8988T (cell line): ENCODE results near the gene SLC15A4.

Experiments used
- DNase-seq: peaks from one replicate; pipeline ENCODE4 v3.0.0; 2011

The SLC15A4 gene

GRCh38 chr12:128791395-128792322 is 32.1 kb downstream of the SLC15A4 start:
- DNase-seq, result no peak

- DNase-seq, result no peak
Measured at GRCh38 chr12:128790653-128791373, 32.9 kb downstream of the SLC15A4 start.

- no peak for DNase-seq
Measured at GRCh38 chr12:128790221-128790620, 33.5 kb downstream of the SLC15A4 start.

GRCh38 chr12:128789356-128789929 is 34.3 kb downstream of the SLC15A4 start:
- DNase-seq, result no peak

GRCh38 chr12:128787827-128788226 is 35.9 kb downstream of the SLC15A4 start:
- no peak for DNase-seq

- no peak for DNase-seq
Measured at GRCh38 chr12:128786741-128787391, 36.9 kb downstream of the SLC15A4 start.

GRCh38 chr12:128784030-128784760 is 39.6 kb downstream of the SLC15A4 start:
- DNase-seq, result no peak

GRCh38 chr12:128783129-128783574 is 40.6 kb downstream of the SLC15A4 start:
- no peak for DNase-seq

- DNase-seq, result no peak
Measured at GRCh38 chr12:128779901-128780300, 43.9 kb downstream of the SLC15A4 start.

- DNase-seq, result no peak
Measured at GRCh38 chr12:128772249-128772648, 51.5 kb downstream of the SLC15A4 start.

- no peak for DNase-seq
Measured at GRCh38 chr12:128771681-128772080, 52.1 kb downstream of the SLC15A4 start.

- no peak for DNase-seq
Measured at GRCh38 chr12:128767518-128767917, 56.2 kb downstream of the SLC15A4 start.

- no peak for DNase-seq
Measured at GRCh38 chr12:128766738-128767501, 56.8 kb downstream of the SLC15A4 start.

- no peak for DNase-seq
Measured at GRCh38 chr12:128763395-128763794, 60.4 kb downstream of the SLC15A4 start.

- DNase-seq, result no peak
Measured at GRCh38 chr12:128761379-128761790, 62.4 kb downstream of the SLC15A4 start.

- no peak for DNase-seq
Measured at GRCh38 chr12:128755566-128755965, 68.2 kb downstream of the SLC15A4 start.

- no peak for DNase-seq
Measured at GRCh38 chr12:128754275-128754674, 69.5 kb downstream of the SLC15A4 start.

GRCh38 chr12:128753438-128753837 is 70.3 kb downstream of the SLC15A4 start:
- no peak for DNase-seq

GRCh38 chr12:128752386-128752785 is 71.4 kb downstream of the SLC15A4 start:
- no peak for DNase-seq

GRCh38 chr12:128747441-128747840 is 76.3 kb downstream of the SLC15A4 start:
- no peak for DNase-seq
